GM12878 (cell line): ENCODE data around the gene PSMC3IP. TPM values are rescaled to one million over a fixed set of nuclear protein-coding genes. Genes with fewer than 3 reads are reported as not detected.

ENCODE experiments used
- ATAC-seq: fragments of 200-7000 bp; cut with Tn5 transposase; 3 replicates; pipeline ENCODE4 v1.9.1; 2020; ENCODE audit warnings: mild to moderate bottlenecking, moderate library complexity
- BruUV-seq: library from RNA; stranded (reverse); fragments of 400-500 nt; replicated peaks from 2 replicates; lab custom pipeline; 2021; lab: Mats Ljungman, UMichigan
- CTCF ChIA-PET: fragments of 300-600 bp; sonication (Branson Sonifier 250); formaldehyde crosslinking; extraction: SDS; loops from one replicate; lab custom pipeline; 2021; ENCODE audit warnings: inconsistent platforms; lab: Yijun Ruan, JAX
- POLR2A ChIA-PET: fragments of 350-600 bp; formaldehyde crosslinking; extraction: SDS; loops from one replicate; lab custom pipeline; 2021; ENCODE audit warnings: inconsistent platforms; lab: Charles Lee
- RAD21 ChIA-PET: fragments of 300-600 bp; sonication (Branson Sonifier 250); formaldehyde crosslinking; loops from one replicate; lab custom pipeline; 2023; ENCODE audit warnings: antibody characterized with exemption; ENCODE audit not compliant: unreplicated experiment; lab: Charles Lee
- SMC1A ChIA-PET: fragments of 300-600 bp; sonication (Branson Sonifier 250); formaldehyde crosslinking; loops from one replicate; lab custom pipeline; 2023; ENCODE audit not compliant: unreplicated experiment, uncharacterized antibody; lab: Charles Lee
- DNase-seq: peaks from one replicate; pipeline ENCODE4 v3.0.0-alpha.2; 2011; ENCODE audit warnings: low read depth, low spot score
- FAIRE-seq: peaks from 3 replicates; lab custom pipeline; 2011; peaks lifted over from hg19 to GRCh38; lab: Jason Lieb, UNC
- H2AFZ ChIP-seq: 2 replicates; pipeline ENCODE4 v1.6.0; 2011; ENCODE audit warnings: low read depth, low read length, control low read depth; ENCODE audit not compliant: control insufficient read depth
- H3K27ac ChIP-seq: 2 replicates; pipeline ENCODE4 v1.5.1; 2011; ENCODE audit warnings: control low read depth; ENCODE audit not compliant: control insufficient read depth, insufficient read depth
- H3K27me3 ChIP-seq, 2 experiments: replicated peaks in 1 of 2; 2 replicates each; pipeline versions ENCODE4 v1.6.0 to v1.6.1; 2011; ENCODE audit warnings: low read length in 1 of 2; ENCODE audit not compliant: control insufficient read depth in 2 of 2, insufficient read depth in 2 of 2
- H3K36me3 ChIP-seq, 2 experiments: 2 replicates each; pipeline ENCODE4 v1.5.1; 2011; ENCODE audit warnings: low read length in 1 of 2; ENCODE audit not compliant: control insufficient read depth in 2 of 2, insufficient read depth in 2 of 2
- H3K4me1 ChIP-seq: 2 replicates; pipeline ENCODE4 v1.6.1; 2011; ENCODE audit warnings: mild to moderate bottlenecking, low read length, moderate library complexity, mixed read lengths; ENCODE audit not compliant: control insufficient read depth, insufficient read depth
- H3K4me2 ChIP-seq: 2 replicates; pipeline ENCODE4 v1.6.0; 2011; ENCODE audit warnings: control low read depth; ENCODE audit not compliant: control insufficient read depth, insufficient read depth
- H3K4me3 ChIP-seq: fragments of 200-600 bp; sonication (generic); 2 replicates; pipeline ENCODE4 v1.5.1; 2016
- H3K79me2 ChIP-seq: 2 replicates; pipeline ENCODE4 v1.6.0; 2011; ENCODE audit warnings: low read length; ENCODE audit not compliant: control insufficient read depth, insufficient read depth
- H3K9ac ChIP-seq: 2 replicates; pipeline ENCODE4 v1.8.0; 2011; ENCODE audit warnings: low read length, control low read depth, mixed read lengths; ENCODE audit not compliant: control insufficient read depth, insufficient read depth
- H3K9me3 ChIP-seq: replicated peaks from 3 replicates; pipeline ENCODE4 v1.5.1; 2011; ENCODE audit warnings: mild to moderate bottlenecking, low read length; ENCODE audit not compliant: control insufficient read depth, insufficient read depth
- H4K20me1 ChIP-seq: 2 replicates; pipeline ENCODE4 v1.6.0; 2011; ENCODE audit not compliant: control insufficient read depth, insufficient read depth
- MYC ChIP-seq: IDR thresholded peaks from 2 replicates; pipeline ENCODE4 v1.6.1; 2011; ENCODE audit warnings: mild to moderate bottlenecking, low read length, moderate library complexity, inconsistent platforms; ENCODE audit not compliant: insufficient read depth, insufficient replicate concordance, insufficient read length, severe bottlenecking
- PAX5 ChIP-seq: IDR thresholded peaks from 2 replicates; pipeline ENCODE4 v1.6.1; 2011; ENCODE audit warnings: low read depth, low read length, borderline replicate concordance
- RUNX3 ChIP-seq: IDR thresholded peaks from 2 replicates; pipeline ENCODE4 v1.6.1; 2012; ENCODE audit warnings: low read length, inconsistent platforms
- TCF12 ChIP-seq: IDR thresholded peaks from 2 replicates; pipeline ENCODE4 v1.6.1; 2011; ENCODE audit warnings: low read depth, mild to moderate bottlenecking, low read length
- WGBS: methylation state at CpG from one replicate; pipeline ENCODE4 v1.1.6; 2016; ENCODE audit warnings: low lambda C conversion rate; ENCODE audit not compliant: insufficient replicate concordance, insufficient coverage; ENCODE audit errors: missing lambda C conversion rate; 5-methylcytosine and 5-hydroxymethylcytosine counted together
- in situ Hi-C: fragments of 300-500 bp; cut with MboI; formaldehyde crosslinking; loops from 9 replicates; pipeline ENCODE4 v1.14.3; 2018; ENCODE audit warnings: mixed read lengths
- intact Hi-C: fragments of 100-400 bp; cut with micrococcal nuclease; formaldehyde crosslinking; loops from one replicate; pipeline ENCODE4 v1.14.2; 2022; ENCODE audit not compliant: unreplicated experiment
- polyA plus RNA-seq, 11 experiments: library from polyadenylated mRNA; depleted of rRNA in 4 of 11; unstranded in 6 of 11; stranded (reverse) in 5 of 11; fragments of >200 nt; fragmentation: Nextera tagmentation in 4 of 11; fragmentation: Illumina TruSeq in 1 of 11; extraction: Ambion mirVana in 4 of 11; extraction: Trizol in 1 of 11; gene quantifications; 1 replicate in 1 of 11; 2 replicates in 10 of 11; pipeline versions ENCODE4 v1.2.1 to v1.2.3, GENCODE V29; 2011 to 2016; ENCODE audit warnings: inconsistent platforms in 2 of 11, missing spikeins in 2 of 11, low read depth in 1 of 11
- total RNA-seq, 4 experiments: library from RNA; depleted of rRNA in 3 of 4; stranded (reverse); fragments of >200 nt in 3 of 4; fragmentation: Illumina TruSeq in 1 of 4; extraction: Trizol in 1 of 4; gene quantifications; 2 replicates each; pipeline versions ENCODE4 v1.2.1 to v1.2.3, GENCODE V29; 2013 to 2021

Gene PSMC3IP
- total and polyA plus RNA-seq, 10 of the 15 experiments (the other 5 are each of a cell fraction or from before 2014, with no cell fraction given) = 6.8 to 34.5 (median 17.7) TPM

DNA sequence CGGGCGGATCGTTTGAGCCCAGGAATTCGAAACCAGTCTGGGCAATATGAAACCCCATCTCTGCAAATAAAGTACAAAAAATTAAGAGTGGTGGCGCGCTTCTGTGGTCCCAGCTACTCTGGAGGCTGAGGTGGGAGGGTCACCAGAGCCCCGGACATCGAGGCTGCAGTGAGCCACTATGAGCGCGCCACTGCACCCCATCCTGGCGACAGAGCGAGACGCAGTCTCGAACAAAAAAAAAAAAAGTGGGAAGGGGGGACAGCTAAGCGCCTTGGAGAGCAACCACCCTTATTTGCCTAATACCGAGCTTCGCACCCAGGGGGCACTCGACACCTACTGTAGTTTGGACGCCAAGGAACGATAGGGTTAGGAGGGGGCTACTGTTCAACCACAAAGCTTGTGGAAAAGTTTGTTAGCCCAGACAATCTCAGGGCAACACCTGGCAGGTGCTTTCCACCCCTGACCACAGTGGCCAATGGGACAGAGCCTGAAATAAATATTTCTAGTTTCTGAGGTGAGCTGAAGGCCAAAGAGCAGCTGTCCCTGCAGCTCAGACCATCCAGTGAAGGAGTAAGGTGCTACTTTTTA is 847 bp upstream of the PSMC3IP start (continued):
- TF ChIP-seq RUNX3 (peak; percentile 98), PAX5 (peak; percentile 53; the same call in 1 of the 2 replicates)

- ChIA-PET POLR2A (interaction anchor here (1.0 to 6.5 kb wide), 9 partner anchors 10 to 130 kb away, joined by 3 to 120 read pairs (median 14); partner anchors contain the start of genes MLX, PLEKHH3, RETREG3 and TUBG1), CTCF (interaction anchor here (0.7 to 9.8 kb wide), 20 partner anchors 10 to 247 kb away, joined by 3 to 239 read pairs (median 20); partner anchors contain the start of genes BECN1, CCR10, MLX and PLEKHH3), RAD21 (interaction anchor here (1.4 to 5.3 kb wide), 18 partner anchors 9 to 421 kb away, joined by 3 to 152 read pairs (median 16); partner anchors contain the start of genes CCR10, CNTNAP1, MLX and NAGLU), SMC1A (interaction anchor here (0.8 to 5.7 kb wide), 13 partner anchors 9 to 352 kb away, joined by 3 to 124 read pairs (median 13); partner anchors contain the start of genes CCR10, PLEKHH3, RETREG3 and TUBG1)
- DNase-seq (no peak), ATAC-seq (no peak), FAIRE-seq (no peak)
- 0 out of 2 replicates have a peak, but pooled peaks have one; percentile 19 for TF ChIP-seq TCF12
- TF ChIP-seq MYC = no peak
- peak overlapping the region; percentile 79 for H3K4me3 ChIP-seq
- H3K27me3 ChIP-seq = no peaks in the 10 kb centered on the region
- under 1% methylated on average over 18 of the region's 18 CpGs for WGBS
- peaks cover 19 to 30% of the 10 kb centered on the region in 2 experiments for H3K36me3 ChIP-seq
- H3K4me2 ChIP-seq = peak overlapping the region; percentile 72
- no peak overlapping the region; the same call in 1 of the 2 replicates for H2AFZ ChIP-seq
- BruUV-seq = TSS peak; percentile 52
- peaks cover 2% of the 10 kb centered on the region; the same call in 1 of the 2 replicates for H4K20me1 ChIP-seq
- H3K9me3 ChIP-seq = no peaks in the 10 kb centered on the region
- peak overlapping the region; percentile 74 for H3K9ac ChIP-seq
- H3K27ac ChIP-seq = peak overlapping the region; percentile 62
- H3K79me2 ChIP-seq = peaks cover 17% of the 10 kb centered on the region
- peaks cover 16% of the 10 kb centered on the region for H3K4me1 ChIP-seq
- in situ Hi-C loops (loop anchor here (10.0 kb wide), 1 partner anchor 188 kb away; the partner anchor contains the start of gene RAMP2), intact Hi-C loops (loop anchor here (1.0 to 10.0 kb wide), 3 partner anchors 41 to 358 kb away; partner anchors contain the start of genes NAGLU and TUBG2)
These were observed 393 bp downstream of the PSMC3IP start for GRCh38 chr17:42577140-42577531.
